Hepatocyte (in vitro differentiated cells): ENCODE measurements around the gene AREL1. TPM values are rescaled to one million over a fixed set of nuclear protein-coding genes. Genes with fewer than 3 reads are reported as not detected.

Experiments
- DNase-seq: peaks from one replicate; pipeline ENCODE4 v3.0.0-alpha.2; 2016; ENCODE audit warnings: low spot score
- H2AFZ ChIP-seq: fragments of 200-600 bp; sonication (generic); 2 replicates; pipeline ENCODE4 v1.6.0; 2016; ENCODE audit warnings: antibody characterized with exemption, mild to moderate bottlenecking
- H3K27ac ChIP-seq: fragments of 200-600 bp; sonication (generic); 2 replicates; pipeline ENCODE4 v1.5.1; 2016; ENCODE audit warnings: mild to moderate bottlenecking
- H3K27me3 ChIP-seq: fragments of 200-600 bp; sonication (generic); 2 replicates; pipeline ENCODE4 v1.6.1; 2016
- H3K36me3 ChIP-seq: fragments of 200-600 bp; sonication (generic); replicated peaks from 2 replicates; pipeline ENCODE4 v1.5.1; 2016; ENCODE audit warnings: low read depth; ENCODE audit not compliant: insufficient read depth
- H3K4me1 ChIP-seq: fragments of 200-600 bp; sonication (generic); 2 replicates; pipeline ENCODE4 v1.5.1; 2016; ENCODE audit warnings: mild to moderate bottlenecking, moderate library complexity; ENCODE audit not compliant: insufficient read depth
- H3K4me2 ChIP-seq: fragments of 200-600 bp; sonication (generic); 2 replicates; pipeline ENCODE4 v1.6.0; 2016
- H3K4me3 ChIP-seq: fragments of 200-600 bp; sonication (generic); 2 replicates; pipeline ENCODE4 v1.5.1; 2016; ENCODE audit warnings: mild to moderate bottlenecking
- H3K79me2 ChIP-seq: fragments of 200-600 bp; sonication (generic); 2 replicates; pipeline ENCODE4 v1.6.0; 2017; ENCODE audit warnings: mild to moderate bottlenecking
- H3K9me2 ChIP-seq: fragments of 200-600 bp; sonication (generic); replicated peaks from 2 replicates; pipeline ENCODE4 v1.6.0; 2017; ENCODE audit warnings: mild to moderate bottlenecking; ENCODE audit not compliant: insufficient read depth
- H3K9me3 ChIP-seq: fragments of 200-600 bp; sonication (generic); 2 replicates; pipeline ENCODE4 v1.5.1; 2016; ENCODE audit warnings: low read depth, mild to moderate bottlenecking
- H4K20me1 ChIP-seq: fragments of 200-600 bp; sonication (generic); 2 replicates; pipeline ENCODE4 v1.6.0; 2016; ENCODE audit warnings: mild to moderate bottlenecking; ENCODE audit not compliant: insufficient read depth, poor library complexity, severe bottlenecking
- CTCF ChIP-seq: fragments of 200-600 bp; sonication (generic); IDR thresholded peaks from 2 replicates; pipeline ENCODE4 v1.5.1; 2016; ENCODE audit warnings: antibody characterized with exemption, mild to moderate bottlenecking; ENCODE audit not compliant: poor library complexity
- EZH2 ChIP-seq: fragments of 200-600 bp; sonication (generic); IDR thresholded peaks from 2 replicates; pipeline ENCODE4 v1.6.1; 2016; ENCODE audit warnings: antibody characterized with exemption, mild to moderate bottlenecking, borderline replicate concordance
- EZH2phosphoT487 ChIP-seq: fragments of 200-600 bp; sonication (generic); IDR thresholded peaks from one replicate; pipeline ENCODE4 v1.6.1; 2018; ENCODE audit warnings: antibody characterized with exemption, mild to moderate bottlenecking, low read depth, moderate library complexity; ENCODE audit not compliant: unreplicated experiment, severe bottlenecking
- WGBS: methylation state at CpG from one replicate; pipeline ENCODE4 v1.1.6; 2016; ENCODE audit warnings: low lambda C conversion rate; ENCODE audit errors: missing lambda C conversion rate; 5-methylcytosine and 5-hydroxymethylcytosine counted together
- polyA plus RNA-seq: library from polyadenylated mRNA; unstranded; fragments of >200 nt; fragmentation: Nextera tagmentation; extraction: Ambion mirVana; gene quantifications from 2 replicates; pipeline ENCODE4 v1.2.1, GENCODE V29; 2016
- total RNA-seq: library from RNA; depleted of rRNA; stranded (reverse); fragments of >200 nt; gene quantifications from 2 replicates; pipeline ENCODE4 v1.2.3, GENCODE V29; 2014

The AREL1 gene
- total and polyA plus RNA-seq, 2 experiments from 2014 or later = 11.4 to 31.7 TPM

- no peaks in the 10 kb centered on the region for H4K20me1 ChIP-seq
- H3K4me1 ChIP-seq = peaks cover 15% of the 10 kb centered on the region
- H3K9me3 ChIP-seq = no peaks in the 10 kb centered on the region
- no peak overlapping the region for H2AFZ ChIP-seq
- peaks cover 22% of the 10 kb centered on the region for H3K27me3 ChIP-seq
- TF ChIP-seq EZH2 = no peak
- TF ChIP-seq EZH2phosphoT487 = no peak
- TF ChIP-seq CTCF = no peak
- no peaks in the 10 kb centered on the region for H3K79me2 ChIP-seq
- no peak overlapping the region for H3K27ac ChIP-seq
- H3K4me2 ChIP-seq = no peak overlapping the region
- WGBS = 87% methylated on average over 8 of the region's 8 CpGs
- H3K9me2 ChIP-seq = no peaks in the 10 kb centered on the region
- no peaks in the 10 kb centered on the region for H3K36me3 ChIP-seq
- DNase-seq = no peak
- no peak overlapping the region for H3K4me3 ChIP-seq
Observed at GRCh38 chr14:74614508-74615495, 98.1 kb downstream of the AREL1 start.

GRCh38 chr14:74613211-74613914 is 99.5 kb downstream of the AREL1 start:
- Histone ChIP-seq H3K36me3 (no peaks in the 10 kb centered on the region), H3K4me2 (peak overlapping the region; percentile 88), H3K27me3 (peaks cover 22% of the 10 kb centered on the region), H3K9me3 (no peaks in the 10 kb centered on the region), H3K79me2 (no peaks in the 10 kb centered on the region), H3K27ac (no peak overlapping the region), H3K4me3 (no peak overlapping the region), H3K4me1 (peaks cover 2% of the 10 kb centered on the region), H3K9me2 (no peaks in the 10 kb centered on the region), H2AFZ (no peak overlapping the region), H4K20me1 (no peaks in the 10 kb centered on the region)
- DNase-seq = no peak
- WGBS = 87% methylated on average over 16 of the region's 16 CpGs
- no peak for TF ChIP-seq EZH2phosphoT487
- no peak for TF ChIP-seq EZH2
- no peak for TF ChIP-seq CTCF

- Histone ChIP-seq H3K9me3 (no peaks in the 10 kb centered on the region), H3K27me3 (peaks cover 22% of the 10 kb centered on the region), H4K20me1 (no peaks in the 10 kb centered on the region), H2AFZ (peak overlapping the region; percentile 89), H3K4me2 (peak overlapping the region; percentile 88), H3K27ac (no peak overlapping the region), H3K4me3 (peak overlapping the region; percentile 50), H3K9me2 (no peaks in the 10 kb centered on the region), H3K4me1 (no peaks in the 10 kb centered on the region), H3K79me2 (no peaks in the 10 kb centered on the region), H3K36me3 (no peaks in the 10 kb centered on the region)
- WGBS = 9% methylated on average over 45 of the region's 69 CpGs
- peak; percentile 93 for DNase-seq
- TF ChIP-seq EZH2 = no peak
- peak; percentile 61 for TF ChIP-seq CTCF
- TF ChIP-seq EZH2phosphoT487 = no peak
Observed at GRCh38 chr14:74612350-74613021, 100.4 kb downstream of the AREL1 start.
